NOMO-1 treated with dmso at 0.1 percent for 144 hours (cell line): Measurements from ENCODE around the gene HIRA.
A peak's percentile ranks its signal among the peaks of the same experiment; 100 is the strongest.
"Not testable (repeated sequence)": the region's sequence is repeated elsewhere in the genome, so short reads cannot be mapped to it uniquely, and the experiment has no call there.

Experiments
- DNase-seq: peaks from one replicate; lab custom pipeline; 2025; ENCODE audit not compliant: unreplicated experiment; lab: John Stamatoyannopoulos, UW

Gene HIRA

DNA sequence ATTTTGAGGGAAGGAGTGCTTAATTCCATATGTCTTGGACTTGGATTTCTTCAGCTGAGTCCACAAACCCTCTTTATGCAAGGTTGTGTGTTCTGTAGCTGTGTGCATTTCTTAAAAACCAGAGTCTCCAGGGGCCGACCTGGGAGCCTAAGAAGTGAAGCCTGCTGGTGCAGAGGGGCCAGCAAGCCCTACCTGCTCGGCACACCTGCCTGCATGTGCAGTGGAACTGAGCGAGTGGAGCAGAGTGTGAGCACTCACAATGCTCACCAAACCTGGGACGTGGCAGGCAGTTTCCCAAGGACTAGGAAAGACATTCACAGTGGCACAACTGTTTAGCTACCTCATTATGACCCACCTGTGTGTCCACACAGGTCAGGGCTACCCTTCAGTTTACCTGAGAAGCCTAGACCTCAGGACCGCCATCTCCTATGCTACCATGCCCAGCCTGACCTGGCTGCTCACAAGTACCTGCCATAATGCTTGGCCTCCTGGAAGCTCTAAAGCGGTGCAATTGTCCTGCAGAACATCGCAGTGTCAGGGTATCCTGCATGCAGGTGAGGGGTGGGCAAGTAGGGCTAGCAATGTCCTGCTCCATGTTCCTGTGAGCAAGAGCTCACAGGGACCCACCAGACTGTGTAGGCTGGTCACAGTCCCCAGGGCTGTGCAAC is 12.1 kb upstream of the HIRA start:
- DNase-seq = no peak

DNA sequence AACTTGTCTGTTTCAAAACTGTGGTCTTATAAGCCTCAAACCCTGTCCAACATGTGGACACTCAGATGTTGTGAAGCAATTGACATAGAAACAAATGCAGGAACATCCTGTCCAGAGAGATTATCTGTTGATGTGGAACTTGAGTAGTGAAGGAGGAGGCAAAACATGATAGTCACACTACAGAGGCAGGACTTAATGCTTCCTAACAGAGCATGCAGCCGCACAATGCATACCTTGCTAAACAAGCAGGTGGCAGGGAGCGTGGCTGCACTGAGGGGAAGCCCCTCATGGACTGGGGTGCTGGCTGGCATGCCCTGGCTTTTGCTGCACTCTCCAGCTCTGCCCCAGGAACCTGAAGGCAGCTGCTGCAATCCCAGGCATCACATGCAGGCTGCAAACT is 10.6 kb upstream of the HIRA start:
- DNase-seq = no peak

DNA sequence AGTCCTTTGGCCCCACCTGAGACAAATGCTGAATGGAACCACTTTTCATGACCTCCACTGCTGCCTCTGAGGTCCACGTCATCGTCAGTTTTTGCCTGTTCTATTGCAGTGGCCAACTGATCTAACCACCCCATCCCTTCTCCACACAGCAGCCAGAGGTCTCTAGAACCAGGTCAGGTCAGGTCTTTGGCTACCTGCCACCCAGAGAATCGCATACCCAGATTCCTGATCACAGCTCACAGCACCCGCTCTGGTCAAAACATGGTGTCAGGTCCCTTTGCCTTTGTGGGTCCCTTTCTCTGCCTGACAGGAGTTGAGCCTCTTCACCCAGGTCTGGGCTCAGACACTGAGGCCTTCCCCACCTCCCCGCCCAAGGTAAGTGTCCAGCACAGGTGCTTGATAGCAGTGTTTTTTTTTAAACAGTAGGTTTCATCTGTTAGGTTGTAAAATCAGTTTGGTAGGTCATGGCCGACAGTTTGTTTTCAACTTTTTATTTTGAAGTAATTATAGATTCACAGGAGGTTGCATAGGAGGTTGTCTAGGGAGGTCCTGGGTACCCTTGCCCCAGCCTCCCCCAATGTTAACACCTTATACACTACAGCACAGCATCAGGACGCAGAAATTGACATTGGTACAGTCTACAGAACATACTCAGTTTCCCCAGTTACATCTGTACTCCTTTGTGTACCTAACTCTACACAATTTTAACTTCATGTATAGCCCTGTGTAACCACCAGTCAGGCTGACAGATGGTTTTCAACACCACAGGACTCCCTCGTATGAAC is 9.1 kb upstream of the HIRA start:
- no peak for DNase-seq

DNA sequence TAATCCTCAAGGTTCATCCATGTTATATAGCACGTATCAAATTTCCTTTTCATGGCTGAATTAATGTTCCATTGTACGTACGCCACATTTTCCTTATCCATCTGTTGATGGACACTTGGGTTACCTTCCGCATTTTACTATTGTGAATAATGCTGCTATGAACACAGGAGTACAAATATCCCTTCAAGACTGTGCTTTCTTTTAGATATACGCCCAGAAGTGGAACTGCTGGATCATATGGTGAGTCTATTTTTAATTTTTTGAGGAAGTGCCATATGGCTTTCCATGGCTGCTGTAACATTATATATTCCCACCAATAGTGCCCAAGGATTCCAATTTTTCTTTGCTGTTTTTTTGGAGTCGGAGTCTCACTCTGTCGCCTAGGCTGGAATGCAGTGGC is 6.8 kb upstream of the HIRA start:
- DNase-seq = no peak

DNA sequence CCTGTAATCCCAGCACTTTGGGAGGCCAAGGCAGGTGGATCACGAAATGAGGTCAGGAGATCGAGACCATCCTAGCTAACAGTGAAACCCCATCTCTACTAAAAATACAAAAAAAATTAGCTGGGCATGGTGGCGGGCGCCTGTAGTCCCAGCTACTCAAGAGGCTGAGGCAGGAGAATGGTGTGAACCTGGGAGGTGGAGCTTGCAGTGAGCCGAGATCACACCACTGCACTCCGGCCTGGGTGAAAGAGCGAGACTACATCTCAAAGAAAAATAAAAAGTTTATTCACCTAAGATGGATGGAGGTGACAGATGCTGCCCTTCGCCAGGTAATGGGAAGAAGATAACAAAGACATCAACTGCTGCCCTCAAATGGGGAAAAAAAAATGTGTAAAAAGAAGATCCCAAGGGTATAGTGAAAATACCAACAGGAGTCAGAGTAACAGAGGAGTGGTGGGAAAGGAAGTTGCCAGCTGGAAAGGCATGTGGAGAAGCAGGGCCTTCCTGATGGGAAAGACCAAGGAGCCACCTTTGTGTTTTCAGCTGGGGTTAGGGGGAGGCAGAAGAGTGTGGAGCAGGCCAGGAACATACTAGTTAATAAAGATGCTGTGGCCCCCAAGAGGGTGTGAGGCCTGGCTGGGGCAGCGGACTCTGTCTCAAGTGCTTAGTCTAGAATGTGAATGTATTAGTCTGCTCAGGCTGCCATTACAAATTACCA is 5.1 kb upstream of the HIRA start:
- DNase-seq = not testable (repeated sequence)

DNA sequence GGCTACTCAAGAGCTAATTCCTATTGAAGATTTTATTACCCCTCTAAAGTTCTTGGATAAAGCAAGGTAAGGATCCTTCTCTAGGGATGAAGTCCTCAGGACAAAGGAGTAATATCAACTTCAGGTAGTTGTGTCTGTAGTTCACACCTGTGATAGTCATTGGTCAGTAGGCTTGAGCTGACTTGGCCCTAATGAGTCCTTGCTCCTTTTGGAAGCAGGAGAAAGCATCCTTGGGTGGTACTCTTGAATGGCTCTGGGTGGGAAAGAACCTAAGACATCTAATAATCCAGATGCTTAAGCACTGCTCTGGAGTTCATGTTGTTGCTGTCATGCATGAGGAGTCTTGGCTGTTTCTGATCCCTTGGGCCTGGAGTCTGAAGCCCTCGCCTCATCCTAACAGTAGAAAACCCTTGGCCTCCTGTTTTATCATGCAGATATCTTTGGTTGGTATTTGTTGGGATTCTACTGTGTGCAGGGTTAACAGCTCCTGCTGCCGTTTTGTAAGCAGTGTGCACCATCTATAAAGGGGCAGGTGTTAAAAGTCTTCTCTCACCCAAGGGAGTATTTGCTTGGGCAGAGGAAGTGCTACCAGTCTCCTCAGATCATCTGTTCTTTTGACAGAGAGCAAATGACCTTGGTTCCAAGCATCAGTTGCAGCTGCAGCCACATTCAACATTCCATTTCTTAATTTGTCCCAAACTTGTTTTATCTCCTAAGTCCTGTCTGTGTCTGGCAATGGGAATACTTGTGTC is 3.5 kb upstream of the HIRA start:
- no peak for DNase-seq

DNA sequence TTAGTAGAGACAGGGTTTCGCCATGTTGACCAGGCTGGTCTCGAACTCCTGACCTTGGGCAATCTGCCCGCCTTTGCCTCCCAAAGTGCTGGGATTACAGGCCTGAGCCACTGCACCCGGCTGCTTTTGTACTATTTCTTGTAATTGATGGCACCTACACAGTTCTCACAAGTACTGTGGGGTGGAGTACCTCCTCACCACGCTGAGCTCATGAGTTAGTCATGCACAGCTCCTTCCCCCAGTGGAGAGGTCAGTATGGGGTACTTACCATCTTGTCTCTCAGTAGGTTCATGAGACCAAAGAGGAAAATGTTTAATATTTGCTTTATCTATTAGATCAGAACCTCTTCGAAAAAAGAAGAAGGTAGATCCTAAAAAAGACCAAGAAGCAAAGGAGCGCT is 2.9 kb upstream of the HIRA start:
- DNase-seq = no peak

DNA sequence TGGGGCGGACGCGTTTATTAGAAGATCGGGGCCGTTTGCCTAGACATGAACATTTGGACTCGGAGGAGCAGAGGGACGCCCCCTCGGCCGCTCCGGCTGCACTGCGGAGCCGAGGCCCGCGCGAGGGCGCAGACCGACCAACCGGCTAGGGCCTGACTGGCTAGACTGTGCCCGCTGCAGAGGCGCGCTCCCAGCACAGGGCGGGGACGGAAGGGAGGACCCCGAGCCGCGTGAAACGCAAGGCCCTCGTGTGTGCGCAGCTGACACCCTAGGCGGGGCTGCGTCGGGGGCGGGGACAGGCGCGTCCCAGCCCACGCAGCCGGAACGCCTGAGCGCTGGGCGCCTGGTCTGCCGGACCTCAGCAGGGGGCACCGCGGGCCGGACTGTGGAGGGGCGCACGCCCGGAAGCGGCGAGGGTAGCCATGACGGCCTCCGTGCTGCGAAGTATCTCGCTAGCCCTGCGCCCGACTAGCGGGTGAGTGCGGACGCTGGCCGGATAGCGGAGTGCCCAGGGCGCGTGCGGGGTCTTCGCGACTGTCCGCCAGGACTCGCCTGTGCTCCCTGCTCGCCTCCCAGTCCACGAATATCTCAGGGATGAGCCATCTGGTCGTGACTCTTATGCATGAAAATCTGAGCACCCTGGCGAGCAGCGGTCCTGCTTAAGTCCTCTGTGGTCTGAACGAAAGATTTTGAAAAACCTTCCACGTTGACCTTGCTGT is 759 bp upstream of the HIRA start, which contains the start of gene MRPL40:
Gene MRPL40 (plus strand): TSS at position 413 of the 719 bp plus-strand sequence. CDS start 10 bp downstream, at position 423.
- peak; percentile 93 for DNase-seq

DNA sequence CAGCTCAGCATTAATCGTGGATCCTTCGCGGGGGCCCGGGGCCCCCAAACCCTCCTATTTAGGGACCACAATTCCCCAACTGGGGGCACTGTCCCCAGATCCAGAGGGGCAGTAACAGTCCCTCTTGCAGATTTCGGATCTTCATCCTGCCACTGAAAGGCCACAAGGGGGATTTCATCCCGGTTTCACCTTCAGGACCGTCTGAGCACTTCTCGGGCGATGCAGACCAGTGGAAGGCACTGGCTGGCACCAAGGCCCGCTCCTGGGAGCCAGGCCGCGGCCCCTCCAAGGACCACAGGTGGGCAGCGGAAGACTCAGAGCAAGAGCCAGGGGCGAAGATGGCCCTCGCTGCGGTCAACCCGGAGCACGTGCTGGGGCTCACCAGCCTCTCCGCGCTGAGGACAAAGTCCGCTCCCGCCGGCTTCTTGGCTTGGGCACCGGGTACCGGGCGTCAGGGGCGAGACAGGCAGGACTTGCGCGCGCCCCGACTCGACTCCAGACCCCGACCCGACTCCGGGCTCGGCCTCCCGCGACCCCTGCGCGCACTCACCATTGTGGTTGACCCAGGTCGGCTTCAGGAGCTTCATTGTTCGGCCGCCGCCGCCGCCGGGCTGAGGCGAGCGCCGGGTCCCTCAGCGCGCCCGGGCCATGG is 517 bp downstream of the HIRA start:
- DNase-seq = no peak

DNA sequence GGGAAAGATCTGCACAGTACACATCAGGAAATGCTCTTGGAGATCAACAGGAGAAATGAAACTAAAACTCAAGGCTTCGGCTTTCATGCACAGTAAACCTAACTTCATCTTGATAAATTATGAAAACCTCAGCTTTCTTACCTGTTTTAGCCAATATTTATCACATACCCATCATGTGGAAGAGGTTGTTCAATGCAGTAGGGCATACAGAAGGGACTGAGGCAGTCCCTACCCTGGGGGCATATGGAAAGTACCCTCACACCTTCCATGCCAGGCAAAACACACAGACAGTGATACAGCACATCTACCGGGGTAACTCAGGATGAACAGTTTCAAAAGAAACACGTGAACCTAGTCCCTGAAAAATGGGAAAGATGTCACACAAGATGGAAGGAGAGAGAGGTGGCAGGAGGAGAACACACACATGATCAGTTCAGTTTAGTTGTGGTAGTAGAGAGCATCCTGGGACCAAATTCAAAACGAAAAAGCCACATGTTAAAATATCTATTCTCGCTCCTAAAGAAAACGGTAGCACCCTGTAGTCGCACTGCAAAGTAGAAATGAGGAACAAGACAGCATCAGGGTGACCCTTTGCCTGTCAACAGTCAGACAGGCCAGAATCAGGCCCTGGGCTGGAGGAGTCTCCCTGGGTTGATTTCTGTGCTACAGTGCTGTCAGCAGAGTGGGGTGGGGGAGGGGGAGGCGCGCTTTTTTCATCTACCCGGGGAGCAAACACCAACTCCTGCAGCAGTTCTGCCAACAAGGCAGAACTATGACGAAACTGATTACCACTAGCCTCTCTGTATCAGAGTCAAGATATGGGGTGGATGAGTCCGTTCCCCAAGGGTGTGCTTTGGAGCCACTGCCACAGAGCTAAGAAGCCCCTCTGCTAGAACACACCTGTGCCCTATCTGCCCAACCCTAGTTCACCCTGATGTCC is 1.3 kb downstream of the HIRA start:
- DNase-seq = peak; percentile 56

DNA sequence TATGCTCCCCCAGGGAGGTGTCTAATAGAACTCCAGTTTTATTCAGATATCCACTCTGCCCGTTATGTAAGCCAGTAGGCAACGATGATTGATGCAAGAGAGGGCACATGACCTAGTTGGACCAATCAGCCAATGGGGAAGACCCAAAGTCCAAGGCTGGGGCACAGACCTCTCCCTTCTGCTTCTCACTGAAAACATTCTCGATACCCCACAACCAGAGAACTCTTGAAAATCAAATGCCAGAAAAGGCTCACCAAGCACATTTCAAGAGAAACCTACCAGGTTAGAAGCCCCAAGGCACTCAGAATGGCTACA is 7.4 kb downstream of the HIRA start:
- DNase-seq = no peak

DNA sequence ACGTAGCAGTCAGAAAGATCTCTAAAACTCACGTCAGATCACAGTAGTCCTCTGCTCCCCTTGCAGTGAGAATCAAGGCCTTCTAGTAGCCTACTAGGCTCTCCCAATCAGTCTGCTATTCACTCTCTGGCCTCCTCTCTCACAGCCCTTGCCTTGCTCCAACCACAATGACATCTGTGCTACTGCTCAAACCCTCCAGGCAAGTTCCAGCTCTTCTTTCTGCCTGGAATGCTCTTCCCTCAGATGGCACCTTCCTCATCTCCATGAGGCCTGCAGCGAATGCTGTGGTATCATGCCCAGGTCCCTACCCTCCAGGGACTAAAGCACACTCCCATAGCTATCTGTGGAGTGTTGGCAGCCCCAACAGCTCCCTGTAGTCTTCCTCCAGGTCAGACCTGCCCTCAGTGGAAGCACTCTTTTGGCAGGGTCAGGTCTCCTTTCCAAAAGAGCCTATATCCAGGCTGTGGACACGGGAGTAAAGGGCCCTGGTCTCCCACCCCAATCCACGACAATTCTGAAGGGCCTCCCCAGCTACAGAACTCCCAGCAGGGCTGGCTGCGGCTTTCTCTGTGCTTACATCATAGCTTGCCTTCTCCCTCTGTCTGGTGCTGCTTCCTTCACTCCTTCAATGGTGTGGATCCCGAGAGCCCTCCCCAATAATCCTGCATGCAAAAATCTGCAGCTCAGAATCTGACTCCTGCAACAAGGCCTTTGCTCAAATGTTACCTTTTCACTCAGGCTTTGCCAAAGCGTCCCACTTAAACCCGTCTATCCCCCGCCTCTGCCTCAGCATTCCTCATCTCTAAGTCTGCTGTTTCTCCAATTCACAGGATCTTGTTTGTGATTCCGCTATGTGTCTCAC is 8.9 kb downstream of the HIRA start:
- DNase-seq = no peak

DNA sequence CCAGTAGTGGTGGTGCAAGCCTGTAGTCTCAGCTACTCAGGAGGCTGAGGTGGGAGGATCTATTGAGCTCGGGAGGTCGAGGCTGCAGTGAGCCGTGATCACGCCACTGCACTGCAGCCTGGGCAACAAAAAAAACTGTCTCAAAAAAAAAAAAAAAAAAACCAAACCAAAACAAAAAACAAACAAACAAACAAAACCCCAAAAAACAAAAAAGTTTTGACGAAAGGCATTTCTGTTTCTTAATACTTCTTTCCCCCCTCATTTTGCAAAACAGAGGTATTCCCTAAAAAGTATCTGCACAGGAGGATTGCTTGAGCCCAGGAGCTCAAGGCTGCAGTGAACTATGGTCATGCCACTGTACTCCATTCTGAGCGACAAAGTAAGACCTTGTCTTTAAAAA is 11.2 kb downstream of the HIRA start:
- no peak for DNase-seq

DNA sequence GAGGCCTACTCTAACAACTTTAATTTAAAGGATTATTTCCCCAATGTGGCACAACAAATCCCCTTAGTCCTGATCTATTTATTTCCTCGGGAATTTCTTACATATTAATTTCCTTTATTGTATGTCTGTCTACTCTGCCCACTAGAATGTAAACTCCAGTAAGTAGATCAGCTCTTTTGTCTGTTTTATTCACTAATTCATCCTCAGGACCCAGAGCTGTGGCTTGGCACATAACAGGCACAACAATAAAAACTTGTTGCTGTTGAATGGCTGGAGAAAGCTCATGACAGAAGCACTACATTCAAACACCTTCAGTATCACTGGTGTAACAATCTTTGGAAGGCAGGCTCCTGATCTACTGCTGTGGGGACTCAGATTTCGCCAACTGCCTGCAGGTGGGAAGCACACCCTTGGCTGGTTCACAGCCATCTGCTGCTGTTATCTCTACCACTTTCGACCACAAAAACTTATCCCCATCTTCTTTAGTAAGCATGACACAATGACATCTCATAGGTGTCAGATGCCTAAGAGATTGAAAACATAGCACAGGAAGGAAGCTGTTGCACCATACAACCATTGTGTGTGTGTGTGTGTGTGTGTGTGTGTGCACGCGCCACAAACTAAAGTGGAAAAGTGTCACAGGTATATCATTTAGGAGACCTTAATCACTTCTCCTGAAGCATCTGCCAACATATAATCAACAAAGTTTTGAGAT is 11.9 kb downstream of the HIRA start:
- no peak for DNase-seq

DNA sequence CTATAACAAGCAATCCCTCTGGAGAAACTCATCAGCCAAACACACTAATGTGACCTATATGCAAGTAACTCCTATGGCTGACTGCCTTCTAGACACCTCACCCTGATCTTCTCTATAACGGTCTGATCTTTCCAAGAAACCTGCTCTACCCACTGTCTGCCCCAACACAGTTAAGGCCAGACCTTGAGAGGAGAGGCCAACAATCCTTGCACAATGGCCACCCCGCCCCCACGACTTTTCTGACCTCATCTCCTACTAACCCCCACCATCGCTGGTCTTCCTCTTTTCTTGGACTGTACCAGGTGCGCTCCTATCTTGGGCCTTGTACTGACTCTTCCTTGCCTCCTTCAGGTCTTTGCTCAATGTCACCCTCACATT is 12.5 kb downstream of the HIRA start:
- peak; percentile 70 for DNase-seq

DNA sequence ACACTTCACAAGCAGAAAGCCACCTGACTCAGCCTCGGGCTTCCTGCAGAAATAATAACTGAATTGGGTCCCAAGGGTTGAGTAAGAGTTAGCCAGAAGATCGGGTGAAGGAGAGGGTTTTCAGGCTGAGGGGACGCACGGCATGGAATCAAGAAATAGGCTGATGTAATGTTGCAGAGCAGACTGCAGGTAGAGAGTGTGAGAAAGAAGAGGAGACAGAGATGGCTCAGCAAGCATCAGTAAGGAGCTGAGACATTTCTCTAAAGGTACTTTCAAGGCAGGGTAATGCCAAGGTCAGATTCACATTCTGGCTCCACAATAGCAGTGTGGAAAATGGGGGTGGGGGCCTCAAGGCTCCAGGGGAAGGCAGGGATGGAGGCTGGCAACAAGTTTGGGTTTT is 18.6 kb downstream of the HIRA start:
- no peak for DNase-seq

DNA sequence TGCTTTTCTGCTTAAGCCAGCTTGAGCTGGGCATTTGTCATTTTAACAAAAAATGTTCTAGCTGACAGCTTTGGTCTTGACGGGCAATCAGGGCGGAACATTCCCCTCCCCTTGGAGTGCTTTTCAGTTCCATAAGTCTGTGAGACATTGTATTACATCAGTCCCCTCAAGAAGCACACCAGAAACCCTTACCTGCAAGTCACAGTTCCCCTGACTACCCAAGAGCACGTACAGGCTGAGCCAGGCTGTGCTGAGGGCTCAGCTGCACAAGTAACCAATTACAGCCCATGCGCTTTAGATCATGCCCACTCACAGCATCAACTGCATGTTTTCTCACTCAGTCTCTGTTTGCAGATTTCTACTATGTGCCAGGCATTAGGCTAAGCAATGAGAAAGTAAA is 19.1 kb downstream of the HIRA start:
- no peak for DNase-seq

DNA sequence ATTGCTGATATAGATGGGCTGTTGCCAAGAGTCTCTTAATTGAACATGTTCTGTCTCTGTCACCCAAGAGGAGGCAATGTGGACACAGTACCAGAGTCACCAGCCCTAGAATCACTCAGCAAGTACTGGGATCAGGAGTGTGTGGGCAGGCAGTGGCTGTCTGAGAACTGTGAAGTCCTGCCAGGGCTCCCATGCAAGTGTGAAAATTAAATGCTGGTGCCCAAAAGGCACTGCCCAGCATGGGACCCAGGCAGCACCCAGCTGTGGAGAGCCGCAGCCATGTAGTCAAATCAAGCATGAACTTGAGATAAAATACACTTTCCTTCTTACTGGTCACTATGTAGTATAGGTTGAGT is 19.9 kb downstream of the HIRA start:
- no peak for DNase-seq
